HepG2 (cell line): ENCODE results near the gene FRS2.

Experiments
- ARID4A ChIP-seq: sonication (generic); formaldehyde crosslinking; IDR thresholded peaks from 2 replicates; pipeline ENCODE4 v1.5.0; 2020; ENCODE audit warnings: mild to moderate bottlenecking, missing genetic modification reagents, borderline replicate concordance
- BHLHE40 ChIP-seq: IDR thresholded peaks from 2 replicates; pipeline ENCODE4 v1.6.1; 2011; ENCODE audit warnings: low read length, improper control_type of control experiment
- CBX2 ChIP-seq, 2 experiments: fragments of 200-600 bp in 1 of 2; sonication (generic); formaldehyde crosslinking in 1 of 2; IDR thresholded peaks; 2 replicates each; pipeline versions ENCODE4 v1.7.0 to v1.8.1; 2018 to 2022; ENCODE audit warnings: low read depth in 2 of 2, low read length in 1 of 2, mild to moderate bottlenecking in 1 of 2, missing genetic modification reagents in 1 of 2
- CTCF ChIP-seq: sonication (generic); formaldehyde crosslinking; IDR thresholded peaks from 2 replicates; pipeline ENCODE4 v1.5.0; 2020; ENCODE audit warnings: mild to moderate bottlenecking, missing genetic modification reagents, moderate library complexity
- EED ChIP-seq: sonication (generic); formaldehyde crosslinking; IDR thresholded peaks from 2 replicates; pipeline ENCODE4 v1.5.0; 2020; ENCODE audit warnings: mild to moderate bottlenecking, missing genetic modification reagents
- EZH2 ChIP-seq: conservative IDR thresholded peaks from 2 replicates; pipeline ENCODE4 v1.6.1; 2012; ENCODE audit warnings: mild to moderate bottlenecking, low read depth, low read length, moderate library complexity
- HMG20A ChIP-seq: IDR thresholded peaks from 2 replicates; pipeline ENCODE4 v1.6.1; 2016; ENCODE audit warnings: borderline replicate concordance
- KLF12 ChIP-seq: sonication (generic); formaldehyde crosslinking; IDR thresholded peaks from 2 replicates; pipeline ENCODE4 v1.4.0; 2020; ENCODE audit warnings: missing genetic modification reagents, borderline replicate concordance
- PAF1 ChIP-seq: IDR thresholded peaks from 2 replicates; pipeline ENCODE4 v1.6.1; 2016; ENCODE audit warnings: missing genetic modification reagents, missing compliant biosample characterization
- RCOR2 ChIP-seq: IDR thresholded peaks from 2 replicates; pipeline ENCODE4 v1.6.1; 2016; ENCODE audit warnings: missing biosample characterization, missing genetic modification reagents
- XBP1 ChIP-seq: sonication (generic); formaldehyde crosslinking; IDR thresholded peaks from 2 replicates; pipeline ENCODE4 v1.5.0; 2020; ENCODE audit warnings: missing genetic modification reagents
- ZBTB43 ChIP-seq: sonication (generic); formaldehyde crosslinking; conservative IDR thresholded peaks from 2 replicates; pipeline ENCODE4 v1.4.0; 2020; ENCODE audit warnings: missing genetic modification reagents
- ZNF274 ChIP-seq: sonication (generic); formaldehyde crosslinking; IDR thresholded peaks from 2 replicates; pipeline ENCODE4 v1.5.1; 2020; ENCODE audit warnings: mild to moderate bottlenecking, missing genetic modification reagents
- ZNF3 ChIP-seq: IDR thresholded peaks from 2 replicates; pipeline ENCODE4 v1.7.0; 2017; ENCODE audit warnings: inconsistent platforms

GRCh38 chr12:69443916-69444315 is 26.3 kb upstream of the FRS2 start:
- TF ChIP-seq EED (CRISPR knock-in tag) (no peak), ZBTB43 (CRISPR knock-in tag) (no peak), HMG20A (CRISPR knock-in tag) (no peak), EZH2 (no peak), RCOR2 (CRISPR knock-in tag) (no peak), ZNF274 (no peak), BHLHE40 (no peak), ZNF3 (CRISPR knock-in tag) (no peak), KLF12 (CRISPR knock-in tag) (no peak), XBP1 (CRISPR knock-in tag) (no peak), CTCF (CRISPR knock-in tag) (no peak), PAF1 (CRISPR knock-in tag) (no peak), CBX2 (IDR thresholded peaks at IDR 0.05; ENCODE audit: low read depth, low read length) (no peak), CBX2 (CRISPR knock-in tag; IDR thresholded peaks at IDR 0.05; ENCODE audit: low read depth) (no peak), ARID4A (no peak)
